Testis (tissue), 3 donors: Measurements from ENCODE around the gene LIG4. TPM values are rescaled to one million over a fixed set of nuclear protein-coding genes. Genes with fewer than 3 reads are reported as not detected.

Source experiments
- DNase-seq: peaks from one replicate; pipeline ENCODE4 v3.0.0-alpha.2; 2019
- H3K27ac ChIP-seq, 2 donors: fragments of 200-600 bp; sonication (generic); one replicate each; pipeline ENCODE4 v1.5.1; 2019
- H3K27me3 ChIP-seq: fragments of 200-600 bp; sonication (generic); one replicate; pipeline ENCODE4 v1.5.1; 2019
- H3K36me3 ChIP-seq: fragments of 200-600 bp; sonication (generic); one replicate; pipeline ENCODE4 v1.5.1; 2017; ENCODE audit warnings: low read depth; ENCODE audit errors: missing control alignments
- H3K4me1 ChIP-seq: fragments of 200-600 bp; sonication (generic); one replicate; pipeline ENCODE4 v1.5.1; 2019
- H3K4me3 ChIP-seq, 2 donors: fragments of 200-600 bp; sonication (generic); one replicate each; pipeline ENCODE4 v1.5.1; 2017 to 2019
- H3K9me3 ChIP-seq: fragments of 200-600 bp; sonication (generic); one replicate; pipeline ENCODE4 v1.5.1; 2017
- POLR2A ChIP-seq: fragments of 450-650 bp; IDR thresholded peaks from one replicate; pipeline ENCODE4 v1.6.1; 2017; ENCODE audit warnings: antibody characterized with exemption, mild to moderate bottlenecking, moderate library complexity
- WGBS, 2 donors: methylation state at CpG; one replicate each; pipeline ENCODE4 v1.1.5; 2018; 5-methylcytosine and 5-hydroxymethylcytosine counted together
- intact Hi-C: fragments of 100-400 bp; cut with DNase I; formaldehyde crosslinking; loops from one replicate; pipeline ENCODE4 v1.15.1; 2023; ENCODE audit warnings: low total_unique reads
- polyA plus RNA-seq: library from polyadenylated mRNA; stranded (reverse); fragments of 350-450 nt; fragmentation: Illumina TruSeq; extraction: RNeasy Lipid Tissue Mini Kit (QIAGEN cat#74804); gene quantifications from one replicate; pipeline ENCODE4 v1.2.3, GENCODE V29; 2014; ENCODE audit warnings: low read depth, low replicate concordance; ENCODE audit not compliant: insufficient read depth
- total RNA-seq, 2 donors: library from RNA; depleted of rRNA; stranded (reverse); fragments of >200 nt; gene quantifications; one replicate each; pipeline ENCODE4 v1.2.3, GENCODE V29; 2016
- TF ChIP-seq, protein P1 (sequence below), 3 experiments: fragments of 450-650 bp in 2 of 3; fragments of 200-600 bp in 1 of 3; sonication (generic) in 1 of 3; IDR thresholded peaks; one replicate each; pipeline ENCODE4 v1.5.1; 2016 to 2019; ENCODE audit warnings: antibody characterized with exemption in 3 of 3, mild to moderate bottlenecking in 2 of 3, moderate library complexity in 1 of 3

The LIG4 gene
- total and polyA plus RNA-seq, 3 donors from 2014 or later = 10.1 to 16.3 (median 11.0) TPM

GRCh38 chr13:108230377-108230776 is 15.0 kb upstream of the LIG4 start:
- no peaks in the 10 kb centered on the region for H3K36me3 ChIP-seq
- H3K27ac ChIP-seq = no peak overlapping the region
- H3K4me1 ChIP-seq = no peaks in the 10 kb centered on the region
- no peak overlapping the region for H3K4me3 ChIP-seq
- DNase-seq = no peak
- no peaks in the 10 kb centered on the region for H3K27me3 ChIP-seq
- no peaks in the 10 kb centered on the region for H3K9me3 ChIP-seq
- intact Hi-C loops = no loop called here
- no peak for TF ChIP-seq POLR2A
- TF ChIP-seq, protein P1, sequence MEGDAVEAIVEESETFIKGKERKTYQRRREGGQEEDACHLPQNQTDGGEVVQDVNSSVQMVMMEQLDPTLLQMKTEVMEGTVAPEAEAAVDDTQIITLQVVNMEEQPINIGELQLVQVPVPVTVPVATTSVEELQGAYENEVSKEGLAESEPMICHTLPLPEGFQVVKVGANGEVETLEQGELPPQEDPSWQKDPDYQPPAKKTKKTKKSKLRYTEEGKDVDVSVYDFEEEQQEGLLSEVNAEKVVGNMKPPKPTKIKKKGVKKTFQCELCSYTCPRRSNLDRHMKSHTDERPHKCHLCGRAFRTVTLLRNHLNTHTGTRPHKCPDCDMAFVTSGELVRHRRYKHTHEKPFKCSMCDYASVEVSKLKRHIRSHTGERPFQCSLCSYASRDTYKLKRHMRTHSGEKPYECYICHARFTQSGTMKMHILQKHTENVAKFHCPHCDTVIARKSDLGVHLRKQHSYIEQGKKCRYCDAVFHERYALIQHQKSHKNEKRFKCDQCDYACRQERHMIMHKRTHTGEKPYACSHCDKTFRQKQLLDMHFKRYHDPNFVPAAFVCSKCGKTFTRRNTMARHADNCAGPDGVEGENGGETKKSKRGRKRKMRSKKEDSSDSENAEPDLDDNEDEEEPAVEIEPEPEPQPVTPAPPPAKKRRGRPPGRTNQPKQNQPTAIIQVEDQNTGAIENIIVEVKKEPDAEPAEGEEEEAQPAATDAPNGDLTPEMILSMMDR (IDR thresholded peaks at IDR 0.05) = no peak

DNA sequence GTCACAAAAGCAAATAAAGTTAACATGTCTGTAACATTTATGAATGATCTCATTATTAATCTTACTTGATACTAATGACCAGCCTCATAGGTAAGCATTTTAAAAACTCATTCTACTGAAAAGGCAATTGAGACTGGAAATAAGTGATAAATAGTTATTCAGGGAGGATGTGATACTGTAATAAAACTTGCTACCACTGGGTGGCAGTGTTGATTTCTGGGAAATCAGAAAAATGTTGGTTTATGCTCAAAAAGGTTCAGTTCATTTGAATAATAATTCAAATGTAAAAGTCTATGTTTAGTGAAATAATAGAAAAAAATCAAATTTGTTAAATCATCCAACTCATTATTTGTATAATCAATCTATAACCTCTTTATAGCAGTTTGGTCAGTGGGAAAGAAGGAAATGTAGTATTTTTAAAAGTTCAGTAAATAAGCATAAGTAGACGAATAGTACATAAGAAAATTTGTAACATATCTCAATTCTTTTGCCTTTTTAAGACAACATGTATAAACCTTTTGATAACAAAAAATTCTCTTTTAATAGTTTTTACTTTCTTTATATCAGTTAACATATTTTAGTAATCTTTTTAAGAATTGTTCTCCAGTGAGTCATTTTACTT is 12.4 kb upstream of the LIG4 start:
- H3K9me3 ChIP-seq = no peaks in the 10 kb centered on the region
- no peak overlapping the region for H3K27ac ChIP-seq
- H3K4me3 ChIP-seq = no peak overlapping the region
- TF ChIP-seq, protein P1 (IDR thresholded peaks at IDR 0.05) = peak; percentile 27 to 83 (median 68)
- TF ChIP-seq POLR2A = no peak
- H3K4me1 ChIP-seq = no peaks in the 10 kb centered on the region
- no peaks in the 10 kb centered on the region for H3K36me3 ChIP-seq
- no peak for DNase-seq
- no peaks in the 10 kb centered on the region for H3K27me3 ChIP-seq
- WGBS, 2 donors = 70 to 73% methylated on average over 1 of the region's 1 CpG
- intact Hi-C loops = no loop called here

GRCh38 chr13:108226184-108226583 is 10.8 kb upstream of the LIG4 start:
- H3K4me1 ChIP-seq = no peaks in the 10 kb centered on the region
- H3K27ac ChIP-seq = no peak overlapping the region
- intact Hi-C loops = no loop called here
- no peak for DNase-seq
- no peaks in the 10 kb centered on the region for H3K9me3 ChIP-seq
- no peaks in the 10 kb centered on the region for H3K27me3 ChIP-seq
- no peaks in the 10 kb centered on the region for H3K36me3 ChIP-seq
- TF ChIP-seq, protein P1 (IDR thresholded peaks at IDR 0.05) = no peak
- TF ChIP-seq POLR2A = no peak
- WGBS, 2 donors = 17 to 31% methylated on average over 1 of the region's 1 CpG
- no peak overlapping the region for H3K4me3 ChIP-seq

- H3K27ac ChIP-seq = no peak overlapping the region
- no peak overlapping the region for H3K4me3 ChIP-seq
- H3K27me3 ChIP-seq = no peaks in the 10 kb centered on the region
- DNase-seq = no peak
- peaks cover 7% of the 10 kb centered on the region for H3K4me1 ChIP-seq
- intact Hi-C loops = no loop called here
- 82 to 86% methylated on average over 1 of the region's 1 CpG for WGBS, 2 donors
- TF ChIP-seq, protein P1 (IDR thresholded peaks at IDR 0.05) = no peak
- TF ChIP-seq POLR2A = no peak
- H3K36me3 ChIP-seq = no peaks in the 10 kb centered on the region
- H3K9me3 ChIP-seq = no peaks in the 10 kb centered on the region
These were observed 10.1 kb upstream of the LIG4 start for GRCh38 chr13:108225440-108225839.
